Mesothelial cell of epicardium (in vitro differentiated cells): ENCODE measurements around the gene SH3GL3. TPM values are rescaled to one million over a fixed set of nuclear protein-coding genes. Genes with fewer than 3 reads are reported as not detected.

Source experiments
- DNase-seq, 2 experiments: peaks; one replicate each; pipeline ENCODE4 v3.0.0; 2021; ENCODE audit warnings: low spot score in 2 of 2; ENCODE audit not compliant: unreplicated experiment in 2 of 2
- H3K27ac Mint-ChIP-seq: 2 replicates; pipeline ENCODE4 v1.8.0; 2021; ENCODE audit warnings: mixed read lengths
- H3K27me3 Mint-ChIP-seq: 2 replicates; pipeline ENCODE4 v1.8.0; 2021; ENCODE audit warnings: low read depth, mixed read lengths
- H3K36me3 Mint-ChIP-seq: 2 replicates; pipeline ENCODE4 v1.8.0; 2021; ENCODE audit warnings: mixed read lengths
- H3K4me1 Mint-ChIP-seq: 2 replicates; pipeline ENCODE4 v1.8.0; 2021; ENCODE audit warnings: mixed read lengths
- H3K4me3 Mint-ChIP-seq: 2 replicates; pipeline ENCODE4 v1.8.0; 2021; ENCODE audit warnings: mild to moderate bottlenecking, moderate library complexity, mixed read lengths
- H3K9me3 Mint-ChIP-seq: 2 replicates; pipeline ENCODE4 v1.8.0; 2021; ENCODE audit warnings: mixed read lengths
- CTCF ChIP-seq: fragments of 200-600 bp; sonication (generic); IDR thresholded peaks from one replicate; pipeline ENCODE4 v1.5.0; 2021; ENCODE audit warnings: antibody characterized with exemption; ENCODE audit not compliant: unreplicated experiment
- total RNA-seq: library from RNA; stranded (reverse); gene quantifications from 3 replicates; pipeline ENCODE4 v1.2.1, GENCODE V29; 2021

The SH3GL3 gene
- total RNA-seq, 1 donor from 2014 or later: 6.1 TPM

GRCh38 chr15:83612226-83612625 is 165.1 kb downstream of the SH3GL3 start:
- DNase-seq: no peak
- H3K27ac Mint-ChIP-seq: no peak overlapping the region
- no peak for TF ChIP-seq CTCF

GRCh38 chr15:83612898-83613635 is 165.9 kb downstream of the SH3GL3 start:
- Mint-ChIP-seq H3K9me3 (no peaks in the 10 kb centered on the region), H3K36me3 (peaks cover 3% of the 10 kb centered on the region), H3K27me3 (no peaks in the 10 kb centered on the region)

More at GRCh38 chr15:83612226-83612625, 165.1 kb downstream of the SH3GL3 start:
- Mint-ChIP-seq H3K27me3 (no peaks in the 10 kb centered on the region), H3K9me3 (no peaks in the 10 kb centered on the region), H3K4me3 (no peak overlapping the region), H3K4me1 (peaks cover 16% of the 10 kb centered on the region), H3K36me3 (no peaks in the 10 kb centered on the region)

GRCh38 chr15:83613714-83614113 is 166.6 kb downstream of the SH3GL3 start:
- Mint-ChIP-seq H3K9me3 (no peaks in the 10 kb centered on the region), H3K36me3 (peaks cover 3% of the 10 kb centered on the region), H3K4me1 (peaks cover 5% of the 10 kb centered on the region), H3K27ac (no peak overlapping the region), H3K4me3 (no peak overlapping the region), H3K27me3 (no peaks in the 10 kb centered on the region)
- no peak for DNase-seq
- no peak for TF ChIP-seq CTCF

More at GRCh38 chr15:83612898-83613635, 165.9 kb downstream of the SH3GL3 start:
- Mint-ChIP-seq H3K4me1 (peaks cover 10% of the 10 kb centered on the region), H3K4me3 (no peak overlapping the region), H3K27ac (no peak overlapping the region)
- TF ChIP-seq CTCF: no peak
- DNase-seq: no peak

GRCh38 chr15:83616840-83617239 is 169.7 kb downstream of the SH3GL3 start:
- H3K27me3 Mint-ChIP-seq: no peaks in the 10 kb centered on the region
- no peak overlapping the region for H3K4me3 Mint-ChIP-seq
- TF ChIP-seq CTCF: no peak
- H3K9me3 Mint-ChIP-seq: peaks cover 13% of the 10 kb centered on the region
- peaks cover 3% of the 10 kb centered on the region for H3K36me3 Mint-ChIP-seq
- H3K4me1 Mint-ChIP-seq: no peaks in the 10 kb centered on the region
- DNase-seq: no peak
- no peak overlapping the region for H3K27ac Mint-ChIP-seq

GRCh38 chr15:83626171-83626802 is 179.1 kb downstream of the SH3GL3 start:
- peaks cover 19% of the 10 kb centered on the region for H3K9me3 Mint-ChIP-seq
- no peak for DNase-seq
- no peaks in the 10 kb centered on the region for H3K4me1 Mint-ChIP-seq
- no peak for TF ChIP-seq CTCF
- H3K4me3 Mint-ChIP-seq: no peak overlapping the region
- H3K27me3 Mint-ChIP-seq: no peaks in the 10 kb centered on the region
- no peaks in the 10 kb centered on the region for H3K36me3 Mint-ChIP-seq
- H3K27ac Mint-ChIP-seq: no peak overlapping the region
